ENCODE data around the gene CD37.
"Not testable (repeated sequence)": the region's sequence is repeated elsewhere in the genome, so short reads cannot be mapped to it uniquely, and the experiment has no call there.

Gene CD37

GRCh38 chr19:49335071-49335783 is at the start of gene CD37:
TSS of gene CD37 (plus strand) at chr19:49335406. CDS start at chr19:49335541, 135 bp downstream.
- peak in 1 of 2 donors; percentile 25 for DNase-seq (ENCODE audit: extremely low read depth in 1 of 2, low read depth in 1 of 2)

- DNase-seq (ENCODE audit: extremely low read depth in 1 of 2, low read depth in 1 of 2) = no peak
Observed at GRCh38 chr19:49287141-49287770, 48.0 kb upstream of the CD37 start.

- not testable (repeated sequence) for DNase-seq (ENCODE audit: extremely low read depth in 1 of 2, low read depth in 1 of 2)
Observed at GRCh38 chr19:49288205-49288604, 47.0 kb upstream of the CD37 start.

DNA sequence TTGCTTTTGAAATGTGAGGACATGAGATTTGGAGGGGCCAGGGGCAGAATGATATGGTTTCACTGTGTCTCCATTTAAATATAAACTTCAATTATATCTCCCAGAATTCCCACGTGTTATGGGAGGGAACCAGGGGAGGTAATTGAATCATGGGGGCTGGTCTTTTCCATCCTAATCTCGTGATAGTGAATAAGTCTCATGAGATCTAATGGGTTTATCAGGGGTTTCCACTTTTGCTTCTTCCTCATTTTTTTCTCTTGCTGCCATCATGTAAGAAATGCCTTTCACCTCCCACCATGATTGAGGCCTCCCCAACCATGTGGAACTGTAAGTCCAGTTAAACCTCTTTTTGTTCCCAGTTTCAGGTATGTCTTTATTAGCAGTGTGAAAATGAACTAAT is 45.9 kb upstream of the CD37 start:
- not testable (repeated sequence) for DNase-seq (ENCODE audit: extremely low read depth in 1 of 2, low read depth in 1 of 2)

GRCh38 chr19:49290517-49290916 is 44.7 kb upstream of the CD37 start:
- no peak for DNase-seq (ENCODE audit: extremely low read depth in 1 of 2, low read depth in 1 of 2)

DNA sequence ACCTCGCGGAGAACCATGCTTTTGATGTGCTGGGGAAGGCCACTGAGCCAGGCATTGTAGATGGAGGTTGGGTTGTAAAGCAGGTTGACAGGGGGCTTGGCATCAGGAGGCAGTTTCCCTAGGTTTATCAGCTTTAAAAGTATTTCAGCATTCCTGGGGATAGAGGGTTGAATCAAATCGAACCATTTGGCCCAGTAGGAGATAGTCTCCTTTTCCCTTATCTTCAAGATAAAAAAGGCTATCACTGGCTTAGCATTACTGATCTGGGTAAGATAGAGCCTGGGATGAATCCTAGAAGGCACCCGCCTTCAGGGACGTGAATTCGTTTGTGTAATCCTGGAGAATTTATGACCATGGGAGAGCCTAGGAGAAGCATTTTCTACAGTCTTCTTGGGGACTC is 40.8 kb upstream of the CD37 start:
- no peak for DNase-seq (ENCODE audit: extremely low read depth in 1 of 2, low read depth in 1 of 2)

DNA sequence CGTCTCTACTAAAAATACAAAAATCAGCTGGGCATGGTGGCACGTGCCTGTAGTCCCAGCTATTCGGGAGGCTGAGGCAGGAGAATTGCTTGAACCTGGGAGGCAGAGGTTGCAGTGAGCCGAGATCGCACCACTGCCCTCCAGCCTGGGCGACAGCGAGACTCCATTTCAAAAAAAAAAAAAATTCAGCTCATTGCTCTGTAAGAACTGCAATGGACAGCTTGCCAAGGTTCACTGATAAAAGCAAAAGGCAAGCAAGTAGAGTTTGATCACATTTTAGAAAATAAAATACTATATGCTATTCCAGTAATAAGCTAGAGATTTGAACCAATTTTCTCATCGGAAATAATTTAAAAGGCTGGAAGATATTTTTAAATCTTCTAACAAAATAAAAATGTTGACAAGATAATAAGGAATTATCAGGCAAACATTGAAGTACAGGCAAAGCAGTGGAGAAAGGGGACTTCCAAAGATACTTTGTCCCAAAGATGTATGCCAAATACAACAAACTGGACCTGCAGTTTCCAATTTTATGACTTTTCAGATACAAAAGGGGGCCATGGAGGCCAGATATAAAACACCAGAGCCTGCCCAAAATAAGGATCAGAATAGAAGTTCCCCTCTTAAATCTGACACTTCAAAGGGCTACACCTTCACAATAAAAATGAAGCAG is 39.9 kb upstream of the CD37 start:
- no peak for DNase-seq (ENCODE audit: extremely low read depth in 1 of 2, low read depth in 1 of 2)

GRCh38 chr19:49297403-49297802 is 37.8 kb upstream of the CD37 start:
- no peak for DNase-seq (ENCODE audit: extremely low read depth in 1 of 2, low read depth in 1 of 2)

- not testable (repeated sequence) for DNase-seq (ENCODE audit: extremely low read depth in 1 of 2, low read depth in 1 of 2)
Observed at GRCh38 chr19:49298653-49299052, 36.6 kb upstream of the CD37 start.

- DNase-seq (ENCODE audit: extremely low read depth in 1 of 2, low read depth in 1 of 2) = peak; percentile 44 to 74
Observed at GRCh38 chr19:49301165-49301865, 33.9 kb upstream of the CD37 start.

- DNase-seq (ENCODE audit: extremely low read depth in 1 of 2, low read depth in 1 of 2) = no peak
Observed at GRCh38 chr19:49301866-49302252, 33.3 kb upstream of the CD37 start.

DNA sequence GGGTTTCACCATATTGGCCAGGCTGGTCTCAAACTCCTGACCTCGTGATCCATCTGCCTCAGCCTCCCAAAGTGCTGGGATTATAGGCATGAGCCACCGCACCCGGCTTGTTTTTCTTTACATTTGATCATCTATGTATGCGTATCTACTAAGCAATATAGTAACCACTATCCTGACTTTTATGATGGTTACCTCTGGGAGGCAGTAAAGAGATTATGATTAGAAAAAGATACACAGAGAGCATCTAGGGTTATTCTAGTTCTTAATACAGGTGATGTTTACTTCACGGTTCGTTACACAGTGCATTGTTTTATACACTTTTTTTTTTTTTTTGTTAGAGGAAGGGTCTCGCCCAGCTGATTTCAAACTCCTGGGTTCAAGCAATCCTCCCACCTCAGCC is 28.5 kb upstream of the CD37 start:
- not testable (repeated sequence) for DNase-seq (ENCODE audit: extremely low read depth in 1 of 2, low read depth in 1 of 2)

DNA sequence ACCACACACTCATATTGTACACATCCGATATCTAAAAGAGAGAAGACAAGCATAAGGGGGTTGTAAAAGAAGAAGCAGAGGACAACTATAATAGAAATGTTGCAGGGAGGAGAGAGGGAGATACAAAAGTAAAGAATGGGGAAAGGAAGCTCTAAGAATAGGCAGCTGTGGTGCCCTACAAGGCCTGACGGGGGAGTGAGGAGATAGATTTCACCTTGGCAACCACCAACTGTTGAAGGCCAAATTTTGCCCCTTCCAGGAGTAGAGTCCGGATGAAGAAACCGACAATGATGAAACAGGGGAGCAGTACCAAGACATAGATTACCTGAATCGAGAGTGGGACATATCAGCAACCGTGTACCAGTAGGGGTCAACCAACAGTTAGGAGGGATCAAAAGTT is 26.1 kb upstream of the CD37 start:
- DNase-seq (ENCODE audit: extremely low read depth in 1 of 2, low read depth in 1 of 2) = no peak

- DNase-seq (ENCODE audit: extremely low read depth in 1 of 2, low read depth in 1 of 2) = no peak
Observed at GRCh38 chr19:49315111-49315510, 20.1 kb upstream of the CD37 start.

DNA sequence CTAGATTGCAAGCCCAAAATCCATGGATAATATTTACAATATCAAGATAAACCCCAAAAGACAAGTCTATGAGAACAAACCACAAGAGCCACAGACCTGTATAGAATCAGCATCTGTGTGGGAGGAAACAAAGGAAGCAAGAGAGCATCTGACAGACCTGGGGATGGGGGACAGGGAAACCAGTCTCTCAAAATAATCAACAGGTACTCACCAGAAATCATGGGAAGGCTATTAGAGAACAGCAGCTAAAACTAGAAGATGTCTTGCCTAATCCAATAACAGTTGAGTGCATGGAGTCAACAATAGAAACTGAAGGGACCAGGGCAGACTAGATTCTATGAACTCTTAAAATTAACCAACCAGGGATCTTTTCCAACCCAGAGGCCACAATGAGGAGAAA is 18.9 kb upstream of the CD37 start:
- DNase-seq (ENCODE audit: extremely low read depth in 1 of 2, low read depth in 1 of 2) = no peak

DNA sequence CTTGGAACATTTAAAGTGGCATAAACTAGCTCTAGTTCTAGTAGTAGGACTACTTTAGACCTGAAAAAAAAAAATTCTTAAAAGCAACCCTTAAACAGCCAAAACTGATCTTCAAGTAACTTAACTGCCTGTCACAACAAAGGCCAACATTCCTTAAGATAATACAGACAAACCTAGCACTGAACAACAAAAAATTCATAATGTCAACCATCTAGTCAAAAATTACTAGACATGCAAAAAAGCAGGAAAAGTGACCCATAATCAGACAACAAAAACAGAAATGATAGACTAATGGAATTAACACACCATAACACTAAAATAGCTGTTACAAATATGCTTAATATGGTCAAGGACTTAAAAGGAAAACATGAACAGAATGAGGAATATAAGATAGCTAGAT is 16.9 kb upstream of the CD37 start:
- DNase-seq (ENCODE audit: extremely low read depth in 1 of 2, low read depth in 1 of 2) = no peak

DNA sequence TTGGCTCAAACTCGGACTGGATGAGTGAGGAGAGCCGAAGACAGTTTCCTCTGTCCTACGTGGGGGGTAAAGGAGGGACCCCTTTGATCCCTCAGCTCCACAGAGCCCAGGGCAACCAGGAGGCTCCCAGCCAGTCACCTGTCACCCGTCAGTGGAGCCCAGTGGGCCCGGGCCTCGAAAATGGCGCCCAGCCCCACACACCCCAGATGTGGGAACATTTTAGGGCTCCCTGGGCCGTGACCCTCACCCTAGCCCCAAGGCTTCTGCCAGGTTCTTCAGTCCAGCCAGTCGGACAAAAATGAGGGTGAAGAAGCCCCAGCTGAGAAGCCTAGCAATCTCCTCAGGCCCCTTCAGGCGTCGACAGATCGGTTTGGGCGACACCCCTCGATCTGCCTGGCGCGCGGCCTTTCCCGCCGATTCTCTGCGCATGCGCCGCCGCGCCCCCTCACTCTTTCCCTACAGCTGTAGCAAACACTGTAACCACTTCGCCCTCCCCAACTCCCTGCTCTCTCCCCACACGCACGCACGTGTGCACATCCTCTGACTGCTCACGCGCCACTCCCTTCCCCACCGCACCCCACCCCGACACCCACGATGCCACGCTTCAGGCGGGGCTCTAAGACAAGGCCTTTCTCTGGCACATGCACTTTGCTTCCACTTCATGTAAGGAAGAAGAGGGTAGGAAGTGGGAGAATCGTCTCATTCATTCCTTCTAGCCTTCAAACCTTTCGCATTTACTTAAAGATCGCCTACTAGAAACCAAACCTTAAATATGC is 10.2 kb upstream of the CD37 start, which contains the start of gene SLC6A16:
Gene SLC6A16 (minus strand): TSS at position 391 of the 776 bp plus-strand sequence. CDS start 13,844 bp downstream, outside the sequence.
- DNase-seq (ENCODE audit: extremely low read depth in 1 of 2, low read depth in 1 of 2) = no peak

- not testable (repeated sequence) for DNase-seq (ENCODE audit: extremely low read depth in 1 of 2, low read depth in 1 of 2)
Observed at GRCh38 chr19:49325756-49326155, 9.4 kb upstream of the CD37 start.

DNA sequence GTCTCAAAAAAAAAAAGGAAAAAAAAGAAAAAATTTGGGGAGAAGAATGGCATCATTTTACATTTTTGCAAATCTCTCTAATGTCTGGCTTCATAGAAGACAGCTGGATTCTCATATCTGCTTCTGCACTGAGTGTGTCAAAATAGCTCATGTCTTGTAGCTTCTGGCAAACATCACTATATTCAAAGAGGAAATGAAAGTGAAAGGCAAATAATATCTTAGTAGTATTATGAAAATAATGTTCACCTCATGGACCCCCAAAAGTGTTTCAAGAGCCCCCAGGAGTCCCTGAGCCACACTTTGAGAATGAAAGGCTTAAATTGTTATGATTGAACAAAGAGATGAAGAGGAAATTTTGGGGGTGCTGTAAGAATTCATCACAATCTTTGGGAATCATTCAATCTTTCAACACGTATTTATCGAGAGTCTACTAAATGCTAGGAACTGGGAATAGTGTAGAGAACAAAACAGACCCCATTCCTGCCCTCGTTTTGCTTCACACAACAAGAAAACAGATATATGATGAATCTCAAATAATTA is 9.0 kb upstream of the CD37 start:
- no peak for DNase-seq (ENCODE audit: extremely low read depth in 1 of 2, low read depth in 1 of 2)

- peak in 1 of 2 donors; percentile 29 for DNase-seq (ENCODE audit: extremely low read depth in 1 of 2, low read depth in 1 of 2)
Observed at GRCh38 chr19:49327878-49328544, 7.2 kb upstream of the CD37 start.
